Measurements from ENCODE around the gene PREPL.

The PREPL gene

DNA sequence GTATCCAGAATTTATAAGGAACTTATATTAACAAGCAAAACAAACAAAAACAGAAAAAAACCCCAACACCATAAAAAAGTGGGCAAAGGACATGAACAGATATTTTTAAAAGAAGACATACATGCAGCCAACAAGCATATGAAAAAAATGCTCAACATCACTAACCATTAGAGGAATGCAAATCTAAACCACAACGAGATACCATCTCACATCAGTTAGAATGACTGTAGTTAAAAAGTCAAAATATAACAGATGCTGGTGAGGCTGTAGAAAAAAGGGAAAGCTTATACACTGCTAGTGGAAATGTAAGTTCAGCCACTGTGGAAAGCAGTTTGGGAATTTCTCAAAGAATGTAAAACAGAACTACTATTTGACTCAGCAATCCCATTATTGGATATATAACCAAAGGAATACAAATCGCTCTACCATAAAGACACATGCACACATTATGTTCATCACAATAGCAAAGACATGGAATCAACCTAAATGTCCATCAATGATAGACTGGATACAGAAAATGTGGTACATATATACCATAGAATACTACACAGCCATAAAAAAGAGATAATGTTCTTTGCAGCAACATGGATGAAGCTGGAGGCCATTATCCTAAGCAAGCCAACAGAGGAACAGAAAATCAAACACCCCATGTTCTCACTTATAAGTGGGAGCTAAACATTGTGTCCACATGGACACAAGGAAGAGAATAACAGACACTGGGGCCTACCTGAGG is 25.3 kb downstream of the PREPL start:
- no peak overlapping the region for H3K4me3 ChIP-seq (ENCODE audit: low read depth in 1 of 2, low read length in 2 of 2)
- H3K4me1 ChIP-seq (ENCODE audit: insufficient read depth, low read length), result no peaks in the 10 kb centered on the region
- peaks cover 51% of the 10 kb centered on the region for H3K36me3 ChIP-seq (ENCODE audit: insufficient read depth, low read length)

DNA sequence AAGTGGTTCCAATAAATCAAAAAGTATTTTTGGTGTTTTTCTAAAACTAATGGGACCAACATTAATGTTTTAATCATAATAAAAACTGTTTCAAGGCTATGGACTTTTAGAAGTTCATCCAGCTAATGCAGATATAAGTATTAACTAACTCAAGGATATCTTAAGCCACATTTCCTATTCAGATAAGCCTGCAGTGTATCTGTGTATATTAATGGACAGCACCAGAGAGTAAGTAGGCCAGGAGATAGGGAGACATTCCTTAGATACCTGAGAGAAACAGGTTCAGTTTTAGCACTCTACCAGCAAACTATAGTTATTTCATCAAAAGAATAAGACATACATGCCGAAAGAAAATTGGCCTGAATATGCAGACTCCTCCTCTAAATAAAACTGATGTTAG is 27.3 kb downstream of the PREPL start:
- H3K36me3 ChIP-seq (ENCODE audit: insufficient read depth, low read length), result peaks cover 50% of the 10 kb centered on the region
- no peaks in the 10 kb centered on the region for H3K4me1 ChIP-seq (ENCODE audit: insufficient read depth, low read length)
- TF ChIP-seq EZH2 (IDR thresholded peaks at IDR 0.05; ENCODE audit: borderline replicate concordance, low read depth, low read length, severe bottlenecking), result no peak
- TF ChIP-seq, protein P1, sequence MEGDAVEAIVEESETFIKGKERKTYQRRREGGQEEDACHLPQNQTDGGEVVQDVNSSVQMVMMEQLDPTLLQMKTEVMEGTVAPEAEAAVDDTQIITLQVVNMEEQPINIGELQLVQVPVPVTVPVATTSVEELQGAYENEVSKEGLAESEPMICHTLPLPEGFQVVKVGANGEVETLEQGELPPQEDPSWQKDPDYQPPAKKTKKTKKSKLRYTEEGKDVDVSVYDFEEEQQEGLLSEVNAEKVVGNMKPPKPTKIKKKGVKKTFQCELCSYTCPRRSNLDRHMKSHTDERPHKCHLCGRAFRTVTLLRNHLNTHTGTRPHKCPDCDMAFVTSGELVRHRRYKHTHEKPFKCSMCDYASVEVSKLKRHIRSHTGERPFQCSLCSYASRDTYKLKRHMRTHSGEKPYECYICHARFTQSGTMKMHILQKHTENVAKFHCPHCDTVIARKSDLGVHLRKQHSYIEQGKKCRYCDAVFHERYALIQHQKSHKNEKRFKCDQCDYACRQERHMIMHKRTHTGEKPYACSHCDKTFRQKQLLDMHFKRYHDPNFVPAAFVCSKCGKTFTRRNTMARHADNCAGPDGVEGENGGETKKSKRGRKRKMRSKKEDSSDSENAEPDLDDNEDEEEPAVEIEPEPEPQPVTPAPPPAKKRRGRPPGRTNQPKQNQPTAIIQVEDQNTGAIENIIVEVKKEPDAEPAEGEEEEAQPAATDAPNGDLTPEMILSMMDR (IDR thresholded peaks at IDR 0.05; ENCODE audit: borderline replicate concordance, extremely low read depth, low read length, poor library complexity, severe bottlenecking), result no peak
- no peak overlapping the region for H3K4me2 ChIP-seq (ENCODE audit: insufficient read depth, low read length)
- no peak overlapping the region for H3K9ac ChIP-seq (ENCODE audit: low read depth, low read length)
- H3K27ac ChIP-seq (ENCODE audit: low read length), result no peak overlapping the region
- H2AFZ ChIP-seq (ENCODE audit: low read depth, low read length), result no peak overlapping the region
- H3K4me3 ChIP-seq (ENCODE audit: low read depth in 1 of 2, low read length in 2 of 2), result no peak overlapping the region
- H3K79me2 ChIP-seq (ENCODE audit: insufficient read depth, low read length), result no peaks in the 10 kb centered on the region
- ATAC-seq (ENCODE audit: insufficient read depth, low read depth) (no peak), DNase-seq (no peak)
- no peaks in the 10 kb centered on the region for H3K27me3 ChIP-seq (ENCODE audit: insufficient read depth, low read length, poor library complexity)
- H3K9me3 ChIP-seq (ENCODE audit: insufficient read depth, low read length, severe bottlenecking), result no peaks in the 10 kb centered on the region
- H4K20me1 ChIP-seq (ENCODE audit: insufficient read depth, low read length), result no peaks in the 10 kb centered on the region

More for the DNA sequence above, 25.3 kb downstream of the PREPL start:
- Histone ChIP-seq H4K20me1 (ENCODE audit: insufficient read depth, low read length) (no peaks in the 10 kb centered on the region), H3K9ac (ENCODE audit: low read depth, low read length) (no peak overlapping the region), H3K79me2 (ENCODE audit: insufficient read depth, low read length) (no peaks in the 10 kb centered on the region), H3K4me2 (ENCODE audit: insufficient read depth, low read length) (no peak overlapping the region), H3K27me3 (ENCODE audit: insufficient read depth, low read length, poor library complexity) (no peaks in the 10 kb centered on the region), H3K27ac (ENCODE audit: low read length) (no peak overlapping the region), H3K9me3 (ENCODE audit: insufficient read depth, low read length, severe bottlenecking) (no peaks in the 10 kb centered on the region), H2AFZ (ENCODE audit: low read depth, low read length) (no peak overlapping the region)
- DNase-seq (no peak), ATAC-seq (ENCODE audit: insufficient read depth, low read depth) (no peak)
- no peak for TF ChIP-seq EZH2 (IDR thresholded peaks at IDR 0.05; ENCODE audit: borderline replicate concordance, low read depth, low read length, severe bottlenecking)
- TF ChIP-seq, protein P1 (IDR thresholded peaks at IDR 0.05; ENCODE audit: borderline replicate concordance, extremely low read depth, low read length, poor library complexity, severe bottlenecking), result no peak

DNA sequence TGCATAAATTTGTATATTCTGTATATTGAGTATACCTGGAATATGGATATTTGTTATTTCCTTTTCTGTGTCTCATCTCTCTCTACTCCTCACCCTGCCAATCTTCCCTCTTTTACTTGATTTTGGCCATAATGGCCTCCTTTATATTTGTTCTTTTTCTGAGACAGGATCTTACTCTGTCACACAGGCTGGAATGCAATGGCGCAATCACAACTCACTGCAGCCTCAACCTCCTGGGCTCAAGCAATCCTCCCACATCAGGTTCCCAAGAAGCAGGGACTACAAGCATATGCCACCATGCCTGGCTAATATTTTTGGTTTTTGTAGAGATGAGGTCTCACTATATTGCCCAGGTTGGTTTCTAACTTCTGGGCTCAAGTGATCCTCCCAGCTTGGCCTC is 30.5 kb downstream of the PREPL start:
- ATAC-seq (ENCODE audit: insufficient read depth, low read depth), result no peak

More for the DNA sequence above, 30.5 kb downstream of the PREPL start:
- H2AFZ ChIP-seq (ENCODE audit: low read depth, low read length), result no peak overlapping the region
- H3K27ac ChIP-seq (ENCODE audit: low read length), result no peak overlapping the region
- H3K27me3 ChIP-seq (ENCODE audit: insufficient read depth, low read length, poor library complexity), result no peaks in the 10 kb centered on the region
- no peaks in the 10 kb centered on the region for H3K9me3 ChIP-seq (ENCODE audit: insufficient read depth, low read length, severe bottlenecking)
- H4K20me1 ChIP-seq (ENCODE audit: insufficient read depth, low read length), result no peaks in the 10 kb centered on the region
- H3K4me3 ChIP-seq (ENCODE audit: low read depth in 1 of 2, low read length in 2 of 2), result no peak overlapping the region
- DNase-seq, result no peak
- no peak overlapping the region for H3K4me2 ChIP-seq (ENCODE audit: insufficient read depth, low read length)
- no peaks in the 10 kb centered on the region for H3K4me1 ChIP-seq (ENCODE audit: insufficient read depth, low read length)
- H3K36me3 ChIP-seq (ENCODE audit: insufficient read depth, low read length), result peaks cover 41% of the 10 kb centered on the region
- no peaks in the 10 kb centered on the region for H3K79me2 ChIP-seq (ENCODE audit: insufficient read depth, low read length)
- no peak overlapping the region for H3K9ac ChIP-seq (ENCODE audit: low read depth, low read length)
- TF ChIP-seq, protein P1 (IDR thresholded peaks at IDR 0.05; ENCODE audit: borderline replicate concordance, extremely low read depth, low read length, poor library complexity, severe bottlenecking), result no peak
